NCI-H2196 (cell line): ENCODE measurements around the gene PRSS1.
"Not testable (repeated sequence)": the region's sequence is repeated elsewhere in the genome, so short reads cannot be mapped to it uniquely, and the experiment has no call there.

Source experiments
- DNase-seq: peaks from one replicate; lab custom pipeline; 2025; ENCODE audit not compliant: unreplicated experiment; lab: John Stamatoyannopoulos, UW

The PRSS1 gene

GRCh38 chr7:142773230-142773629, 24.0 kb downstream of the PRSS1 start:
- DNase-seq = no peak

- no peak for DNase-seq
Measured at GRCh38 chr7:142773937-142774744, 24.9 kb downstream of the PRSS1 start.

DNA sequence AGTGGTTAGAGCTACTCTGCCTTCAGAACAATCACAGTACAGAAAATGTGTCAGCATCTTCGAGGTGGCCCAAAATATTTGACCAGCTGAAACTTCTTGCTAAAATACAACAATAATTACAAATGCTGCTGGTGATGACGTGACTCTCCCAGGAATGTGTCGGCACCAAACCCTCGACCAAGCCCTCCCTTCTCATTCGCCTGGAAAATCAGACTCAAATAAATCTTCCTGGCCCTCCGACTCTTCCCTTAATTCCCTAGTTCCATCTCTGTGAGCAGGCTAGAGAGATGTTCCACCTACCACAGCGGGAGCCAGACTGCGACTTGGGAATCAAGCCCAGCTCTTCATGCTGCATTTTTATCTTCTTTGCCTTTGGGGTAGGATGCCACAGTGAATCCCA, 25.6 kb downstream of the PRSS1 start:
- no peak for DNase-seq

DNA sequence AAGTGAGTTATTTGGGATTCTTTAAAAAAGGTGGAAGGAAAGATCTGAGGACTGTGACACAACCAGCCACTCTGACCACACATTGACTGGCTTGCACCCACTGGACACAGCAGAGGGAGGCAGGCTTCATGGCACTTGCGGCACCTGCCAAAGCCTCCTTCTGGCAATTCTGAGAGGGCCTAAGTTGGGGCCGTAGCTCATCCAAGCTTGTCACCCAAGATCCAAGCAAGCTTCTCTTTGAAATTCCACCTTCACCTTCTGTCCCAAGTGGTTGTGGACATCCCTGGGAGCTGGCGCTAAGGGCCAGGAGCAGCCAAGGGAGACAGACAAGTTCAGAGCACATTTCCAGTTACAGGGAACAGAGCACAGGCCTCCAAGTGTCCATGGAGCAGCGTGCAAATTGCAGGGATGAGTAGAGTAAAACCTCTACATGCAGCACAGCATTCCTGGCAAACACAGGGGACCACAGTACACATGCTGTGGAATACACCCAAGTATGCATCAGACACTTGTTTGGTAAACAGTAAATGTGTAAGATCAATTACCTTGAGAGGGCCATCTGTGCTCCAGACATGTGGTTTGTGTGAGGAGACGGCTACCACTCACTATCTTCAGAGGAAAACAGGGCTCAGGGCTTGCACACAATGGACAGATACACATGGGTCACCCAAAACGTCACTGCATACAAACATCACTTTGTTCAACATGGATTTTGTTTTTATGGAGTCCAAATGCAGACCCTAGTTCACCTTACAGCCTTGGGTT, 26.3 kb downstream of the PRSS1 start:
- DNase-seq = not testable (repeated sequence)

DNA sequence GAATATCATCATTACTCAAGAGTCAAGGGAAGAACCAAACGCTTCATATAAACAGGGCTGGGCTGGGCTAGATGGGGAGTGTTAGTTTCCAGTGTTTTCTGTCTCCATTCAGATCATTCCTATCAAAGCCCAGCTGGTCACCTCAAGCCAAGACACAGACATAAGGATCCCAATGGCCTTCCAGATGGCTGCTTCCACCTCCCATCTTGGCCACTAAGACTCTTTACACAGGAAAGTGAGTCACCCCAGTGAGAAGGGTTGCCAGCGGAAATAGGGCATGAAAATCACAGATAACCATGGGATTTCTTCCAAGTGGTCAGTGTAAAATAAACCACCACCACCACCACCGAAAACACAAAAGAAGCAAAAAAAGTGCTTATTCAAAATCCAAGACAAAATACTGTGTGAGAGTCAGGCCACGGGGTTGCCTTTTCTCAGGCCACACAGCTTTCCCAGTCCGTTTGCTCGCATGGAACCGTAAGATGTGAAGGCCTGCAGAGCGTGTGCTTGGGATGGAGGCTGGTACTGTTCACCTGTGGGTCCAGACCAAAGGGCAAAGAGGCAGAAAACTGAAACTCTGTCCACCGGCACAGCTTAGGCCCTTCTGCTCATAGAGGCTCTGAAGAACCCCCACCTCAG, 27.1 kb downstream of the PRSS1 start:
- no peak for DNase-seq

GRCh38 chr7:142776845-142777225, 27.6 kb downstream of the PRSS1 start:
- DNase-seq = not testable (repeated sequence)

DNA sequence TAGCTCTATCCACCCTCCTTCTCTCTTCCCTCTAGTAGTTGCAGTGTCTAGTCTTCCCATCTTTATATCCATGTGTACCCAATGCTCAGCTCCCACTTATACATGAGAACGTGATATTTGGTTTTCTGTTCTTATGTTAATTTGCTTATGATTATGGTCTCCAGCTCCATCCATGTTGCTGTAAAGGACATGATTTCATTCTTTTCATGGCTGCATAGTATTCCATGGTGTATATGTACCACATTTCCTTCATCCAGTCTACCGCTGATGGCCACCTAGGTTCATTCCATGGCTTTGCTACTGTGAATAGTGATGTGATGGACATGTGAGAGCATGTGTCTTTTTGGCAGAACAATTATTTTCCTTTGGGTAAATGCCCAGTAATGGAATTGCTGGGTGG, 28.0 kb downstream of the PRSS1 start:
- DNase-seq = no peak

GRCh38 chr7:142782922-142783900, 33.9 kb downstream of the PRSS1 start:
- peak; percentile 60 for DNase-seq

DNA sequence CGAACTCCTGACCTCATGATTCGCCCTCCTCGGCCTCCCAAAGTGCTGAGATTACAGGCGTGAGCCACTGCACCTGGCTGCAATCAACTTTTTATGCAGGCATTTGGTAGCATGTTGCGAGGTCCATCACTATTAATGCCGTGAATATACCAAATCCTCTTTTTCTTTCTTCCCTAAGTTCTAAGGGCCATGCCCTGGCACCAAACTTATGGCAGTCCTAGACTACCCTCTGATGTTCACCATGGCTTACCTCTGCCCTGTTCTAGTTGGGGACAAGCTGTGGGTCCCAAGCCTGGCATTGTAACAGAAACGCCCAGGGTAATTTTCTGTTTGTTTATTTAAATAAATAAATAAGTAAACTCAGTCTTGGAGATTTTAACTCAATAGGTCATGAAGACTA, 34.8 kb downstream of the PRSS1 start:
- no peak for DNase-seq

GRCh38 chr7:142784716-142785115, 35.4 kb downstream of the PRSS1 start:
- no peak for DNase-seq

DNA sequence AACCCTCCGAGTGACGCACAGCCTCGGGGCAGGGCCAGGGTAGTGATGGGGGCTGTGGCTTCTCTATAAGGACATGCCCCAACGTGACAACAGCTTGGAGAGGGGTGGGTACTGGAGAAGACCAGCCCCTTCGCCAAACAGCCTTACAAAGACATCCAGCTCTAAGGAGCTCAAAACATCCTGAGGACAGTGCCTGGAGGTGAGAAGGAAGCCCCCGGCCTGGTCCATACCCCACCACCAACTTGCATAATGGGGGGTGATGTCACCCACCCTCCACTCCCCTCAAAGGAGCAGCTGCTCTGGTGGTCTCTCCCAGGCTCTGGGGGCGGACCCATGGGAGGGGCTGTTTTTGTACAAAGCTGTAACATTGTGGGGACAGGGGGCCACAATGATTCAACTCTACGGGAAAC, 36.6 kb downstream of the PRSS1 start:
- DNase-seq = no peak

DNA sequence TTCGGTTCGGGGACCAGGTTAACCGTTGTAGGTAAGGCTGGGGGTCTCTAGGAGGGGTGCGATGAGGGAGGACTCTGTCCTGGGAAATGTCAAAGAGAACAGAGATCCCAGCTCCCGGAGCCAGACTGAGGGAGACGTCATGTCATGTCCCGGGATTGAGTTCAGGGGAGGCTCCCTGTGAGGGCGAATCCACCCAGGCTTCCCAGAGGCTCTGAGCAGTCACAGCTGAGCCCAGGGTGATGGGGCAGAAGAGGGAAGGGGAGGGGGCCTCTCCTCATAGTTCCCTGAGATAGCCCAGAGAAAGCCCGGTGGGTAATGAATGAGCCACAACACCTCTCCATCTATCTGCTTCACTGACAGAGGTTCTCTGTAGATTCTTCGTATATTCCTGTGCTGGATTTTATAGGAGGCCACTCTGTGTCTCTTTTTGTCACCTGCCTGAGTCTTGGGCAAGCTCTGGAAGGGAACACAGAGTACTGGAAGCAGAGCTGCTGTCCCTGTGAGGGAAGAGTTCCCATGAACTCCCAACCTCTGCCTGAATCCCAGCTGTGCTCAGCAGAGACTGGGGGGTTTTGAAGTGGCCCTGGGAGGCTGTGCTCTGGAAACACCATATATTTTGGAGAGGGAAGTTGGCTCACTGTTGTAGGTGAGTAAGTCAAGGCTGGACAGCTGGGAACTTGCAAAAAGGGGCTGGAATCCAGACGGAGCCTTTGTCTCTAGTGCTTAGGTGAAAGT, 37.9 kb downstream of the PRSS1 start:
- no peak for DNase-seq

DNA sequence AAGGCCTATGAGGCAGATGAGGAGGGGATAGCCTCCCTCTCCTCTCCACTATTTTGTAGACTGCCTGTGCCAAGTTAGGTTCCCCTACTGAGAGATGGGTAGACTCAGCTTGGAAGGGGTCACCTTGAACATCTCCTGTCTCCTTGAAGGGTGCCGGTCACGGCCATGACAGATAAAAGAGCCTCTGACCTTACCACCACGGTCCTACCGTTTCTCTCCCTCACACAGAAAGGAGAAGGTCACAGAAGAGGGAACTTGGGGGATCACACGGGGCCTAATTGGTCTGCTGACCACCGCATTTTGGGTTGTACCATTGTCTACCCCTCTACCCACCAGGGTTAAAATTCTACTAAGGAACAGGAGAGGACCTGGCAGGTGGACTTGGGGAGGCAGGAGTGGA, 38.5 kb downstream of the PRSS1 start:
- DNase-seq = no peak

- DNase-seq = no peak
Measured at GRCh38 chr7:142788303-142789289, 39.3 kb downstream of the PRSS1 start.

DNA sequence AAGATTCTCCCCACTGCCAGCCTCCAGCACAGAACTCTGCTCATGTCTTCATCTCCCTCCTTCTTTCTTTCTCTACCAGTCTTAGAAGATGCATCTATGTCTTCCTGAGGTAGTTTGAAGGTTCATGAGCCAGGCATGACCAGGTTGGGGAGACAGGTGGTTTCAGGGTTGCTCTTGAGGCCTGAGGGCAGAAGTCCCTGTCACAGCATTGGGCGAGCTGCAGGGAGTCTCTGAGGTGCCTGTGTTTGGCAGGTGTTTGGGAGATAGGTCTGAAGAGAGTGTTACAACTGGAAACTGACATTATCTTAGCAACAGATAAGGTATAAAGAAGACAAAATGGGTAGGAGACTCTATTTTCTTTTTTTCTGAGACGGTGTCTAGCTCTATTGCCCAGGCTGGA, 40.2 kb downstream of the PRSS1 start:
- no peak for DNase-seq

DNA sequence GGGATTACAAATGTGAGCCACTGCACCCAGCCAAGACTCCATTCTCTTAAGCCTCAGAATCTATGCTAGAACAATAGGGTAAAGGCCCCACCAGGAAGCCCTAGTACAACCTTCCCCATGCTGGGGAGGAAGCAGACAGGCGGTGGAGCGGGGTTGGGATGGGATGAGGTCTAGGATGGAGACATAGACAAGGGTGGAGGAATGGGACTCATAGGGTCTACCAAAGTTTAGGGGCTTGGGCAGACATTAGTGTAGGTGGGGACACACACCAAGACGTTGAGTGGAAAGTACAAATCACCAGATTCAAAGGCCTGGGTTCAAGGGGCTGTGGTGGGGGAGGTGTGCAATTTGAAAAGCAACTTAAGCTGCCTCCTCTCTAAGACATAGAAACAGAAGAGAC, 40.8 kb downstream of the PRSS1 start:
- no peak for DNase-seq

DNA sequence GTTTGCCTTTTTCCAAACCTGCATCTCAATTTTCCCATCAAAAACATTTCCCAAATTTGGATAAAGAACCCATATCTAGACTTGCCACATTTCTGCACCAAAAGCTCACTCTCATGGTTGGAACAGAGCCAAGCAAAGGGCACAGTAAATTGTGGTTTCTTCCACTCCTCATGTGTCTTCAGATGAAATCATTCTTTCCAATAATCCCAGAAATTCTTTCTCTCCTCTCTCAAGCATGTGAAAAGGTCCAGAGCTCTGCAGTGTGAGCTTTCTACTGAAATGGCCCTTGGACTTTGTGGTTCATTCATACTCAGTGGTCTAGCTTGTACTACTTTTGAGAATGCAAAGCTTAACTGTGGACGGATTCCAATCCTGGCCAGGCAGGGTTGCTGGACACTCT, 41.3 kb downstream of the PRSS1 start:
- no peak for DNase-seq

GRCh38 chr7:142791502-142791901, 42.2 kb downstream of the PRSS1 start:
- no peak for DNase-seq

DNA sequence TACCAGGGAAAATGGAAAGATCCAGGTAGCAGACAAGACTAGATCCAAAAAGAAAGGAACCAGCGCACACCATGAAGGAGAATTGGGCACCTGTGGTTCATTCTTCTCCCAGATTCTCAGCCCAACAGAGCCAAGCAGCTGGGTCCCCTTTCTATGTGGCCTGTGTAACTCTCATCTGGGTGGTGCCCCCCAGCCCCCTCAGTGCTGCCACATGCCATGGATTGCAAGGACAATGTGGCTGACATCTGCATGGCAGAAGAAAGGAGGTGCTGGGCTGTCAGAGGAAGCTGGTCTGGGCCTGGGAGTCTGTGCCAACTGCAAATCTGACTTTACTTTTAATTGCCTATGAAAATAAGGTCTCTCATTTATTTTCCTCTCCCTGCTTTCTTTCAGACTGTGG, 42.9 kb downstream of the PRSS1 start:
- DNase-seq = no peak
